GM21423 (cell line): ENCODE measurements around the gene SLAIN2.

ENCODE experiments used
- ATAC-seq: cut with Tn5 transposase; IDR thresholded peaks from one replicate; pipeline ENCODE4 v1.9.1; 2021; ENCODE audit warnings: mild to moderate bottlenecking, moderate library complexity; ENCODE audit not compliant: unreplicated experiment

The SLAIN2 gene

DNA sequence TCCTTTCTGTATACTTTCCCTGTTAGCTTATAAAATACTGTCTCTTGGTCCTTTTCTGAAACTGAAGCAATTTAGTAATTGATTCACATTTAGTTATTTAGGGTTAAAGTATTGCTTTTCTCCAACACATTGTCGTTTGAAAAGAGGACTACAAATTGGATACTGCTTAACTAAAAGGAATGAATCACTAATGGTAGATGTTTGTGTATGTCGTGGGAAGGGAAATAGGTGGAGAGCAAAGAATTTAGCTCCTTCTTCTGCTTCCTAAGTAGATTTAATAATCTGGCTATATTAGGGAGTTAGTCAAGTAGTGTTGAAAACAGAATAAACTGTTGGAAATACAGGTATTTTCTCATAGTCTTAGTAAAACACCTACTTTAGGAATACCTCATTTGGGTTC, 27.9 kb downstream of the SLAIN2 start:
- no peak for ATAC-seq

- no peak for ATAC-seq
These were observed 28.4 kb downstream of the SLAIN2 start for GRCh38 chr4:48369771-48370170.

DNA sequence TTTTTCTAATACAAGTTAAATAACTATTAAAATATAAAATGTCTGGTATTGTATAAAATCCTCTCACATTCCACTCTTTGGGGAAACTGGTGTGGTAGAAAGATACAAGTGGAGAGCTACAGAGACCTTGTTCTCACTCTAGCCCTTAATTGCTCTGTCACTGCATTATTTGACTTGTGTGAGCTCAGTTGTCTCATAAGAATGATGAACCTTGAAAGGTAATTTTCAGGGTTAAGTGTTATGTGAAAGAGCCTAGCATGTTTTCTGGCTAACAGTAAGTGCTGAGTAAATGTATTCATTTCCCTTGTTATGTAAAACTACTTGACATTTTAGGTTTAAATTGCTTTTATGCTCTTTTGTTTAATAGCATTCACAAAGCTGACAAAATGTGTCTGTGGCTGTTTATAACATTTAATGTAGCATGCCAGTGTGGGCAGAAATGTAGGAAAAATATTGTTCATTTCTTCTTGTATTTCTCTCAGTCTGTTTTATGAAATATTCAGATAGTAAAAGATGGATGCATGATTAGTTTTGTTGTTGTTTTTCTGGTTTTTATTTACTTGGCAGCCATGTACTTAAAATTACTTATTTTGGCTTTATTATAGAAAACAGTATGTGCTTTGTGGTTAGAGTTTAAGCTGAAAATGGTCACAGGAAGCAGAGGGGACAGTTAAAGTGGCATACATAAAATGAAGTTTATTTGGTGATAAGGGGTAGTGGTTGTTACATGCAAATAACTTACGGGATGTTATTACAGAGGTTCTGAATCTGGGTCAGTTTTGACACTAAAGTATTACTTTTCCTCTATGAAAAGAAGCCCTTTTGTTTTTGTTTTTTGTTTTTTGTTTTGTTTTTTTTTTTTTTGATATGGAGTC, 29.2 kb downstream of the SLAIN2 start:
- ATAC-seq, result no peak

GRCh38 chr4:48372272-48372671, 30.9 kb downstream of the SLAIN2 start:
- no peak for ATAC-seq

DNA sequence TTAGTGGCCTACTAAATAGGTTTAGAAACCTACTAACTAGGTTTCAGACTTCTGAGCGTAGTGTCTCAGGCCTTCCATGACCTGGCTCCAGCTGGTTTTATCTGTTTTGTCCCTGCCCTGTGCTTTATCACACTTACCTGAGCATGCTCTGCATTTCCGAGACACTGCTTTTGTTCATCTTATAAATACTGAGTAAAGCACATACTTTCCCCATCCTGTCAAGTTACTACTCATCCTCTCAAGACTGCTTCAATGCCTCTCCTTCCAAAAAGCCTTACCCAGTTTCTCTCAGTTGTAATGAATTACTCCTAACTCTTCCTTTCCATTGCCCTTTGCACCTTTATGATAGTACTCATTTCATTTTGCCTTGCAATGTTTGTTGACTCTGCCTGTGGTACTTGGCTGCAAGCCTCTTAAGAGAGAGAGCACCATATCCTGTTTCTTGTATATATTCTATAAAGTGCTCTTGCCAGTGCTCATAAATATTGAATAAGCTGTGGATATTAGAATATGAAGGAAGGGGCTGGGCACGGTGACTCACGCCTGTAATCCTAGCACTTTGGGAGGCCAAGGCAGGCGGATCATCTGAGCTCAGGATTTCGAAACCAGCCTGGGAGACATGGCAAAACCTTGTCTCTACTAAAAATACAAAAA, 34.4 kb downstream of the SLAIN2 start:
- ATAC-seq, result no peak

- no peak for ATAC-seq
These were observed 38.4 kb downstream of the SLAIN2 start for GRCh38 chr4:48379587-48380180.

- no peak for ATAC-seq
These were observed 39.3 kb downstream of the SLAIN2 start for GRCh38 chr4:48380583-48381167.

GRCh38 chr4:48388525-48389154, 47.3 kb downstream of the SLAIN2 start:
- ATAC-seq, result no peak

GRCh38 chr4:48396043-48396442, 54.7 kb downstream of the SLAIN2 start:
- ATAC-seq, result no peak

GRCh38 chr4:48400416-48400815, 59.1 kb downstream of the SLAIN2 start:
- ATAC-seq, result no peak

DNA sequence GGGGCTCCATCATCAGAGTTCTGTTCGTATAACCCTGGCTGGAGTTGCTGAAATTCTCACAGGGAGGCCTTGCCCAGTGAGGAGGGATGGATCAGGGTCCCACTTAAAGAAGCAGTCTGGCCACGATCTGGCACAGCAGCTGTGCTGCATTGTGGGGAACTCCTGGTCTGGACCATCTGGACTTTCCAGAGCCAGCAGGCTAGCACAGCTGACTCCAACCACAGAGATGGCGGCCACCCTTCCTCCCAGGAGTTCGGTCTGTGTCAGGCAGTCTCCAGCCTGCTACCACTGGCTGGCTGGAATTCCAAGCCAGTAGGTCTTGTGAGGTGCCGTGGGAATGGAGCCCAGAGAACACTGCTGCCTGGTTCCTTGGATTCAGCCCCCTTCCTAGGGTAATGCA, 62.0 kb downstream of the SLAIN2 start:
- no peak for ATAC-seq

- ATAC-seq, result no peak
These were observed 62.5 kb downstream of the SLAIN2 start for GRCh38 chr4:48403779-48404178.

DNA sequence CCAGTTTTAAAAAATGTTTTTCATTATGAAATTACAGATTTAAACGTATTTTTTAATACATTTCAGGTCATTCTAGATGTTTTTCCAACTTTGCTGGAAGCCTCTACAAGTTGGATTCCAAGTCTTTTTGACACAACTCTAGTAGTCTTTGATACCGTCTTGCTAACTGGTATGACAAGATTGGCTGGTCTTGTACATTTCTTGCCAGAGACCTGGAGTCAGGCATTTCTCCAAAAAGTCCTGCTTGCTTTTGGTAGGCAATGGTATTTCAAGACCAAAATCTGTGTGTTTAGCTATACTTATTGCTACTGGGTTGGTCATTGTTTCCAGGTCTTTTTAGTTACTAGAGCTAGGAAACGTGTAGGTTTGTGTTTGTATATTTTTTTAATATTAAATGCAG, 64.6 kb downstream of the SLAIN2 start:
- ATAC-seq, result no peak

GRCh38 chr4:48409203-48409602, 67.9 kb downstream of the SLAIN2 start:
- ATAC-seq, result no peak

- no peak for ATAC-seq
These were observed 69.5 kb downstream of the SLAIN2 start for GRCh38 chr4:48410812-48411211.

GRCh38 chr4:48420144-48420543, 78.8 kb downstream of the SLAIN2 start:
- ATAC-seq, result no peak

DNA sequence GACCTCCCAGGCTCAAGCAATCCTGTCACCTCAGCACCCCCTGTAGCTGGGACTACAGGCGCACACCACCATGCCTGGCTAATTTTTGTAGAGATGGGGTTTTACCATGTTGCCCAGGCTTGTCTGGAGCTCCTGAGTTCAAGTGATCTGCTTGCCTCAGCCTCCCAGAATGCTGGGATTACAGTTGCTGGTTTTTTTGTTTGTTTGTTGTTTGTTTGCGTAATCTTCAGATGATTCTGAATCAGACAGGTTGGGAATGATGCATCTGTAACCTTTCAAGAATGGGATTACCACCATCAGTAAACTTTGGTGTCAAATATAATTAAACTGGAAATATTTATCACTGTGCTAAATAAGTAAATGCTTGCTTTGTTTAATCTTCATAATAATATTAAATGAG, 79.8 kb downstream of the SLAIN2 start:
- no peak for ATAC-seq

- ATAC-seq, result no peak
These were observed 87.6 kb downstream of the SLAIN2 start for GRCh38 chr4:48428926-48429325.

- no peak for ATAC-seq
These were observed 88.6 kb downstream of the SLAIN2 start for GRCh38 chr4:48429709-48430474.

DNA sequence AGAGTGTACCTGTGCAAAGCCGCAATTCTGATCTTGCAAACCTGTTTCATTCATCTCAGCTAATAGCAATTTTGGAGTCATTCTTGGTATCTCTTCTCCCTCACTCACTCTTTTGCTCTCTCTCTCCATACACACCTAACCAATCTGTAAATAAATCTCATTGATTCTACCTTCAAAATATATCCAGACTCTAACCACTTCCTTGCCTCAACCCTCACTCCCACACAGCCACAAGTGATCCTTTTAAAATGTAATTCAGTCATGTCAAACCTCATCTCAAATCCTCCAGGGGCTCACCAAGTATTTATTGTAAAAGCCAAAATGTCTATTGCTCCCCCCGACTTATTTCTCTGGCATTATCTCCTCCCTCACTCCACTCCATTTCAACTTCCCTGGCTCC, 90.1 kb downstream of the SLAIN2 start:
- no peak for ATAC-seq
